H7 (cell line): ENCODE data around the gene DHRS2. TPM values are rescaled to one million over a fixed set of nuclear protein-coding genes. Genes with fewer than 3 reads are reported as not detected.

Source experiments
- DNase-seq: peaks from one replicate; pipeline ENCODE4 v3.0.0; 2012
- H3K27me3 ChIP-seq: 2 replicates; pipeline ENCODE4 v1.6.0; 2011; ENCODE audit warnings: mild to moderate bottlenecking, low read length; ENCODE audit not compliant: control insufficient read depth, insufficient read depth
- H3K36me3 ChIP-seq: replicated peaks from 2 replicates; pipeline ENCODE4 v1.5.1; 2011; ENCODE audit warnings: low read length; ENCODE audit not compliant: control insufficient read depth, insufficient read depth
- H3K4me3 ChIP-seq: 2 replicates; pipeline ENCODE4 v1.5.1; 2011; ENCODE audit warnings: low read depth, mild to moderate bottlenecking, control low read depth, low read length, moderate library complexity; ENCODE audit not compliant: insufficient read depth
- total RNA-seq: library from RNA; depleted of rRNA; stranded (reverse); fragments of >200 nt; shearing (Covaris generic); gene quantifications from 2 replicates; pipeline ENCODE4 v1.2.3, GENCODE V29; 2014

DHRS2 gene
- total RNA-seq, 1 experiment from 2014 or later: 1.1 TPM

GRCh38 chr14:23644919-23645336, 8.8 kb downstream of the DHRS2 start:
- H3K36me3 ChIP-seq: no peaks in the 10 kb centered on the region
- no peak for DNase-seq
- H3K27me3 ChIP-seq: no peaks in the 10 kb centered on the region
- H3K4me3 ChIP-seq: no peak overlapping the region

- no peak for DNase-seq
- Histone ChIP-seq H3K27me3 (no peaks in the 10 kb centered on the region), H3K36me3 (no peaks in the 10 kb centered on the region), H3K4me3 (no peak overlapping the region)
Measured at GRCh38 chr14:23645504-23645811, 9.3 kb downstream of the DHRS2 start.

DNA sequence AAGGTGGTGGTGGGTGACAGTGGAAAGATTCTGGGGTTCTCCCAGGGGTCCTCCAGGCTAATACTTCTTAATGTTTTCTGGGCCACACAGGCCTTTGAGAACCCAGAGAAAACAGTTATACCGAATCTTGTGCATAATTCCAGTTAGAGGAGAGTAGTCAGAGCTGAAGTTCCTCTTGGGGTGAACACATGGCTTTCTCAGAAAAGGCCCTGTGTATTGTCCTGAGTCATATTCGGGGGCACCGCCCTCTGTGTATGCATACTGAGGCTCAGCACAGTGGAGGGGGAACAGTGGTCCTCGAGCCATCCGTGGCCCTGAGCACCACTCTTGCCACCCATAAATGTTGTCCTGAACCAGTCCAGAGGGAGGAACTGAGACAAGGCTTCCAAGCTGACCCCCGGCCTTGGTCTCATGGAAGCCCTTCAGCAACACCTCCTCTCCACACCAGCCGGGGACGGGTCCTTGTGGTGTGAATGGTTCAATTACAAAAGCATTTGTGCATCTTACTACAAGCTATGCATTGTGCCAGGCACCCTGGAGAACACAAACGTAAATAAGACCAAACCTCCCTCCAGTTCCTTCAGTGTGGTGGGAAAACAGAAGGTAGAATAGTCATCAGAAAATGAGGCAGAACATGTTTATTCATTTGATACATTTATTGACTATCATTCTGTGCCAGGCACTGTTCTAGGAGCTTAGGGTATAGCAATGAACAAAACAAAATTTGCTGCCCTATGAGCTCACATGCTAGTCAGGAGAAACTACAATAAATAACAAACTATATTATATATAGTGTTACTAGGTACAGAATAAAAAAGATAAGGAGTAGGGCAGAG, 9.9 kb downstream of the DHRS2 start:
- DNase-seq: no peak
- H3K27me3 ChIP-seq: no peaks in the 10 kb centered on the region
- no peaks in the 10 kb centered on the region for H3K36me3 ChIP-seq
- H3K4me3 ChIP-seq: no peak overlapping the region

GRCh38 chr14:23646648-23647549, 10.7 kb downstream of the DHRS2 start:
- no peaks in the 10 kb centered on the region for H3K36me3 ChIP-seq
- DNase-seq: no peak
- H3K27me3 ChIP-seq: no peaks in the 10 kb centered on the region; the same call in 1 of the 2 replicates
- H3K4me3 ChIP-seq: no peak overlapping the region

GRCh38 chr14:23647619-23648018, 11.5 kb downstream of the DHRS2 start:
- no peak for DNase-seq
- H3K27me3 ChIP-seq: no peaks in the 10 kb centered on the region; the same call in 1 of the 2 replicates
- no peaks in the 10 kb centered on the region for H3K36me3 ChIP-seq
- H3K4me3 ChIP-seq: no peak overlapping the region

DNA sequence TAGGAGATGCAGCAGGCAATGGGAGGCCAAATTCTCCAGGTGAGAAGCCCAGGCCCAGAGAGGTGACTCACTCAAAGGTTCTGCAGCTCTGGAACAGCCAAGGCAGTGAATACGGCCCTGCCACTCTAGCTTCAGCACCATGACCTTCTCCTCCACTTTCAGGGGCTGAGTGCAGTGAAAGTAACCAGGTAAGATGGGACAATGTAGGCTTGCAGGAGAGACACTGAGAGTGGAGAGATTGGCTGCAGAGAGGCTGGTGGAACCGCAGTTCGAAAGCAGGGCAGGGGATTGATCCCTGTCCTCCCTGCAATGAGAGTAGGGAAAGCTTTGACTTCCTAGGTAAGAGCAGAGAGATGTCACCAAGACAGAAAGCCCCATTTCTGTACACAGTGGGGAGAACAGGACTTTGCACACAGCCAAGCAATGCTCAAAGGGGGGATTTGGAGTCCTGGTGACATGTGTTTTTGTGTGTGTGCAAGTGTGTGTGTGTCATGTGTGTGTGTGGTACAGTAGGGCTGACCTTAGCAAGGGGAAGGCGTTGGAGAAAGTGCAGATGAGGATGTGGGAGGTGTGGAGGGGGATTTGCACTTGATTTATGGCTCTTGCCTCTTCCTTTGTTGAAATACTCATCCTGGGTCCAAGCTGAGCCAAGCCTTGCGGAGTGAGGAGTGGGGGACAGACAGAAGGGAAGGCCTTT, 12.7 kb downstream of the DHRS2 start:
- H3K27me3 ChIP-seq: no peaks in the 10 kb centered on the region; the same call in 1 of the 2 replicates
- no peaks in the 10 kb centered on the region for H3K36me3 ChIP-seq
- H3K4me3 ChIP-seq: no peak overlapping the region
- no peak for DNase-seq

DNA sequence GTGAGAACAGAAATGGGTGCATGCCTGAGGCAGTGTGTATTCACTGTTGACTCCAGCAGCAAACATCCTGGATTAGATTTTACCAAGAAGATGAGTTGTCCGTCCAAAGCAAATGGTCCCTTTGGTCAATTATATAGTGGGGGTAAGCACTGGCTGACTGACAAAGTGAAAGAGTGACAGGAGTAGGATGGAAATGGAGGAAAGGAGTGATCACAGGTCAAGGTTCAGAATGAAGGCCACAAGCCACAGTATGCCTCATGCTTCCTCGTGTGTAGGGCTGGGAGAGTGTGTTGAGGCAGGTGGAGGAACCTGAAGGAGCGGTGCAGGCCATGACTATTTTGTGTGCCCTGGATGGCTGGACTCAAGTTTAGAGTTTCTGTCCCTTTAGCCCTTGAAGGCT, 14.3 kb downstream of the DHRS2 start:
- no peak overlapping the region for H3K4me3 ChIP-seq
- DNase-seq: no peak
- H3K27me3 ChIP-seq: no peaks in the 10 kb centered on the region; the same call in 1 of the 2 replicates
- no peaks in the 10 kb centered on the region for H3K36me3 ChIP-seq

GRCh38 chr14:23653051-23653450, 16.9 kb downstream of the DHRS2 start:
- Histone ChIP-seq H3K27me3 (no peaks in the 10 kb centered on the region; the same call in 1 of the 2 replicates), H3K4me3 (no peak overlapping the region), H3K36me3 (no peaks in the 10 kb centered on the region)
- no peak for DNase-seq

- no peak overlapping the region for H3K4me3 ChIP-seq
- no peaks in the 10 kb centered on the region for H3K36me3 ChIP-seq
- DNase-seq: no peak
- H3K27me3 ChIP-seq: no peaks in the 10 kb centered on the region; the same call in 1 of the 2 replicates
Measured at GRCh38 chr14:23654231-23654630, 18.1 kb downstream of the DHRS2 start.

GRCh38 chr14:23657959-23658470, 21.9 kb downstream of the DHRS2 start:
- H3K36me3 ChIP-seq: no peaks in the 10 kb centered on the region
- no peak for DNase-seq

GRCh38 chr14:23660290-23661226, 24.4 kb downstream of the DHRS2 start:
- Histone ChIP-seq H3K27me3 (no peaks in the 10 kb centered on the region; the same call in 1 of the 2 replicates), H3K4me3 (no peak overlapping the region), H3K36me3 (no peaks in the 10 kb centered on the region)
- no peak for DNase-seq

More at GRCh38 chr14:23657959-23658470, 21.9 kb downstream of the DHRS2 start:
- H3K4me3 ChIP-seq: no peak overlapping the region
- no peaks in the 10 kb centered on the region for H3K27me3 ChIP-seq

GRCh38 chr14:23661542-23661941, 25.4 kb downstream of the DHRS2 start:
- Histone ChIP-seq H3K4me3 (no peak overlapping the region), H3K27me3 (no peaks in the 10 kb centered on the region; the same call in 1 of the 2 replicates), H3K36me3 (no peaks in the 10 kb centered on the region)
- no peak for DNase-seq

DNA sequence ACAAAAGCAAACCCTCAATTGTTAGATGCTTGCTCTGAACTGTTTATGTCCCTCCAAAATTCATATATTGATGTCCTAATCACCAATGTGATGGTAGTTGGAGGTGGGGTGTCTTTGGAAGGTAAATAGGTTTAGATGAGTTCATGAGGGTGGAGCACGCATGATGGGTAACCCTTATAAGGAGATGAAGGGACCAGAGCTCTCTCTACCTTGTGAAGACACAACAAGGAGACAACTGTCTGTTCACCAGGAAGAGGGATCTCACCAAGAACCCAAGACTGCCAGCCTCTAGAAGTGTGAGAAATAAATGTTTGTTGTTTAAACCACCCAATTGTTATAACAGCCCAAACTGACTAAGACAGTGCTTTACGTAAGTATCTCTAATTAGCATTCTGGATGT, 27.0 kb downstream of the DHRS2 start:
- DNase-seq: no peak
- H3K27me3 ChIP-seq: no peaks in the 10 kb centered on the region; the same call in 1 of the 2 replicates
- no peaks in the 10 kb centered on the region for H3K36me3 ChIP-seq
- H3K4me3 ChIP-seq: no peak overlapping the region
